HepG2 (cell line): ENCODE measurements around the gene PRKCSH. TPM values are rescaled to one million over a fixed set of nuclear protein-coding genes. Genes with fewer than 3 reads are reported as not detected.

Experiments
- ATAC-seq: fragments of 200-7000 bp; cut with Tn5 transposase; 3 replicates; pipeline ENCODE4 v1.9.1; 2020; ENCODE audit warnings: mild to moderate bottlenecking, moderate library complexity
- BruUV-seq: library from RNA; stranded (reverse); fragments of 400-500 nt; replicated peaks from 2 replicates; lab custom pipeline; 2021; lab: Mats Ljungman, UMichigan
- CTCF ChIA-PET: fragments of 300-600 bp; formaldehyde crosslinking; extraction: SDS; loops from one replicate; lab custom pipeline; 2021; ENCODE audit warnings: low total read pairs, inconsistent platforms, low intra/inter-chr PET ratio; lab: Yijun Ruan, JAX
- POLR2A ChIA-PET: fragments of 350-600 bp; sonication (Branson Sonifier 250); formaldehyde crosslinking; loops from one replicate; lab custom pipeline; 2020; ENCODE audit warnings: antibody characterized with exemption, inconsistent platforms; lab: Yijun Ruan, JAX
- DNase-seq: peaks from one replicate; pipeline ENCODE4 v3.0.0-alpha.2; 2015; ENCODE audit warnings: low spot score
- FAIRE-seq: peaks from 3 replicates; lab custom pipeline; 2011; peaks lifted over from hg19 to GRCh38; lab: Jason Lieb, UNC
- H2AFZ ChIP-seq: one replicate; pipeline ENCODE4 v1.6.1; 2011; ENCODE audit warnings: low read length, inconsistent platforms
- H3K27ac ChIP-seq: fragments of 300-600 bp; 3 replicates; pipeline ENCODE4 v1.8.0; 2011; ENCODE audit warnings: mixed run types, mild to moderate bottlenecking, mixed read lengths, low read length, inconsistent platforms; ENCODE audit not compliant: insufficient read depth; ENCODE audit errors: extremely low read length
- H3K27me3 ChIP-seq, 2 experiments: fragments of 200-600 bp in 1 of 2; 2 replicates in 1 of 2; 3 replicates in 1 of 2; pipeline versions ENCODE4 v1.6.0 to v1.8.0; 2011; ENCODE audit warnings: low read length in 2 of 2, mild to moderate bottlenecking in 2 of 2, moderate library complexity in 2 of 2, inconsistent platforms in 1 of 2; ENCODE audit not compliant: insufficient read depth in 2 of 2, control insufficient read depth in 1 of 2
- H3K36me3 ChIP-seq, 2 experiments: fragments of 200-600 bp in 1 of 2; replicated peaks in 1 of 2; 2 replicates in 1 of 2; 3 replicates in 1 of 2; pipeline versions ENCODE4 v1.5.1 to v1.8.0; 2011; ENCODE audit warnings: low read length in 2 of 2, inconsistent platforms in 1 of 2; ENCODE audit not compliant: insufficient read depth in 2 of 2, control insufficient read depth in 1 of 2
- H3K4me1 ChIP-seq: 2 replicates; pipeline ENCODE4 v1.5.1; 2012; ENCODE audit warnings: low read length, inconsistent platforms; ENCODE audit not compliant: insufficient read depth
- H3K4me2 ChIP-seq: 2 replicates; pipeline ENCODE4 v1.6.0; 2011; ENCODE audit warnings: low read depth, low read length, inconsistent platforms
- H3K4me3 ChIP-seq, 3 experiments: fragments of 200-600 bp in 1 of 3; sonication (generic), shearing (Covaris generic) in 1 of 3; replicated peaks in 1 of 3; 2 replicates each; pipeline ENCODE4 v1.5.1; 2011 to 2016; ENCODE audit warnings: low read length in 3 of 3, inconsistent platforms in 2 of 3, low read depth in 2 of 3, mild to moderate bottlenecking in 2 of 3, control low read depth in 1 of 3, mixed read lengths in 1 of 3; ENCODE audit not compliant: insufficient read depth in 1 of 3
- H3K79me2 ChIP-seq: one replicate; pipeline ENCODE4 v1.6.1; 2011; ENCODE audit warnings: low read length, inconsistent platforms; ENCODE audit not compliant: insufficient read depth
- H3K9ac ChIP-seq: 2 replicates; pipeline ENCODE4 v1.6.0; 2011; ENCODE audit warnings: mild to moderate bottlenecking, low read depth, low read length, inconsistent platforms; ENCODE audit not compliant: insufficient read depth
- H3K9me3 ChIP-seq: 2 replicates; pipeline ENCODE4 v1.5.1; 2012; ENCODE audit warnings: mild to moderate bottlenecking, low read length
- H4K20me1 ChIP-seq: 2 replicates; pipeline ENCODE4 v1.6.0; 2011; ENCODE audit warnings: inconsistent platforms, mild to moderate bottlenecking, low read length, moderate library complexity; ENCODE audit not compliant: insufficient read depth
- KIAA2018 ChIP-seq: sonication (generic); formaldehyde crosslinking; IDR thresholded peaks from 2 replicates; pipeline ENCODE4 v1.5.0; 2020; ENCODE audit warnings: mild to moderate bottlenecking, missing genetic modification reagents, borderline replicate concordance
- RBFOX2 ChIP-seq: fragments of 200-400 bp; formaldehyde crosslinking; IDR thresholded peaks from 2 replicates; pipeline ENCODE4 v1.6.1; 2017; ENCODE audit warnings: low read depth, mild to moderate bottlenecking, low read length
- RFX3 ChIP-seq: IDR thresholded peaks from 2 replicates; pipeline ENCODE4 v1.6.1; 2016; ENCODE audit warnings: missing biosample characterization, missing genetic modification reagents
- ZNF841 ChIP-seq: sonication (generic); formaldehyde crosslinking; IDR thresholded peaks from 2 replicates; pipeline ENCODE4 v1.8.1; 2023; ENCODE audit warnings: missing genetic modification reagents, borderline replicate concordance
- WGBS: methylation state at CpG from one replicate; pipeline ENCODE4 v1.1.6; 2017; ENCODE audit warnings: low lambda C conversion rate; 5-methylcytosine and 5-hydroxymethylcytosine counted together
- in situ Hi-C: cut with HindIII; loops from 2 replicates; pipeline ENCODE4 v1.10.0; 2017; ENCODE audit warnings: low pct_unique_long_range_greater_than_20kb; ENCODE audit not compliant: extremely low pct_ligation_motif_present
- intact Hi-C: fragments of 100-400 bp; cut with micrococcal nuclease; formaldehyde crosslinking; loops from one replicate; pipeline ENCODE4 v1.10.0; 2022; ENCODE audit not compliant: unreplicated experiment
- polyA plus RNA-seq, 8 experiments: library from polyadenylated mRNA; depleted of rRNA in 3 of 8; stranded (reverse) in 7 of 8; unstranded in 1 of 8; fragments of >200 nt; fragmentation: Illumina TruSeq in 4 of 8; extraction: Trizol in 4 of 8; gene quantifications; 2 replicates each; pipeline versions ENCODE4 v1.2.1 to v1.2.3, GENCODE V29; 2011 to 2016; ENCODE audit warnings: low read depth in 4 of 8, missing spikeins in 1 of 8, mixed read lengths in 1 of 8; ENCODE audit not compliant: insufficient read depth in 1 of 8
- total RNA-seq, 5 experiments: library from RNA; depleted of rRNA; stranded (reverse); fragments of >200 nt; fragmentation: Illumina TruSeq; extraction: Trizol; gene quantifications; 2 replicates each; pipeline ENCODE4 v1.2.3, GENCODE V29; 2016; ENCODE audit warnings: low read depth in 1 of 5

The PRKCSH gene
- total and polyA plus RNA-seq, 2 of the 13 experiments (the other 11 are each of a cell fraction or from before 2014, with no cell fraction given) = 85.1 to 125 TPM

DNA sequence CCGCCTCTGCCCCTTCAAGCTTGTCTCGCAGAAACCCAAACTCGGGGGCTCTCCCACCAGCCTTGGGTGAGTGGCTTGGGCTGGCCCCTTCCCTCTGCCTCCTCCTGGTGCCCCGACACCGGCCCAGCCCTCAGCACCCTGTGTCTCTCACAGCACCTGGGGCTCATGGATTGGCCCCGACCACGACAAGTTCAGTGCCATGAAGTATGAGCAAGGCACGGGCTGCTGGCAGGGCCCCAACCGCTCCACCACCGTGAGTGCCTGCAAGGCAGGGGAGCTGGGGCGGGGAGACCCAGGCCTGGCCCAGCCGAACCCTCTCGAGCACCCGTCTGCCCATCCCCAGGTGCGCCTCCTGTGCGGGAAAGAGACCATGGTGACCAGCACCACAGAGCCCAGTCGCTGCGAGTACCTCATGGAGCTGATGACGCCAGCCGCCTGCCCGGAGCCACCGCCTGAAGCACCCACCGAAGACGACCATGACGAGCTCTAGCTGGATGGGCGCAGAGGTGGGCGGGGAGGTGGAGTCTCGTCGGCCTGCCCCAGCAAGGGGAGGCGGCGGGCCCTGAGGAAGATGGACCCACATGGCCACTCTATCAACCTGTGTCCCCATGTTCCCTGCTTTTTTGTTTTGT, 13.6 kb downstream of the PRKCSH start:
- WGBS = 97% methylated on average over 11 of the region's 31 CpGs
- intact Hi-C loops = loop anchor here (10.0 kb wide), 1 partner anchor 154 kb away; the partner anchor contains the start of gene TSPAN16
- ATAC-seq = no peak
- Histone ChIP-seq H3K79me2 (no peaks in the 10 kb centered on the region), H3K9ac (no peak overlapping the region), H3K4me1 (peaks cover 14% of the 10 kb centered on the region), H3K36me3 (peaks cover 17 to 38% of the 10 kb centered on the region in 2 experiments; a peak in 4 of 5 replicates), H3K4me3 (no peak overlapping the region), H3K27me3 (no peaks in the 10 kb centered on the region), H3K4me2 (no peak overlapping the region), H2AFZ (no peak overlapping the region), H3K27ac (no peak overlapping the region), H4K20me1 (peaks cover 6% of the 10 kb centered on the region; the same call in 1 of the 2 replicates), H3K9me3 (no peaks in the 10 kb centered on the region)
- DNase-seq = no peak
- TF ChIP-seq ZNF841 (CRISPR knock-in tag) = no peak
- TF ChIP-seq RBFOX2 = peak; percentile 48; the same call in 1 of the 2 replicates
- TF ChIP-seq KIAA2018 (CRISPR knock-in tag) = no peak
- TF ChIP-seq RFX3 (CRISPR knock-in tag) = no peak
- in situ Hi-C loops = no loop called here
- TSS peak; percentile 65 for BruUV-seq
- FAIRE-seq = no peak
- ChIA-PET CTCF (no interaction called here), POLR2A (interaction anchor here (1.4 kb wide), 1 partner anchor 74 kb away, joined by 3 read pairs; no protein-coding TSS in a partner anchor)
